Renal pelvis (tissue), 4 donors: ENCODE results near the gene ADRM1. TPM values are rescaled to one million over a fixed set of nuclear protein-coding genes. Genes with fewer than 3 reads are reported as not detected.

ENCODE experiments used
- DNase-seq: peaks from one replicate; pipeline ENCODE4 v3.0.0-alpha.2; 2013
- polyA plus RNA-seq, 3 donors: library from polyadenylated mRNA; unstranded; fragments of 120-200 nt; gene quantifications; one replicate each; pipeline ENCODE4 v1.2.1, GENCODE V29; 2013; ENCODE audit not compliant: insufficient read length in 3 of 3

The ADRM1 gene
- polyA plus RNA-seq, 3 donors = 54.1 to 72.3 (median 67.0) TPM

GRCh38 chr20:62309198-62309944 is 6.6 kb downstream of the ADRM1 start:
- DNase-seq = no peak

- DNase-seq = no peak
Observed at GRCh38 chr20:62309947-62310756, 7.4 kb downstream of the ADRM1 start.

GRCh38 chr20:62310757-62311121 is 7.9 kb downstream of the ADRM1 start:
- no peak for DNase-seq

GRCh38 chr20:62311150-62311549 is 8.4 kb downstream of the ADRM1 start:
- no peak for DNase-seq

GRCh38 chr20:62311832-62312661 is 9.2 kb downstream of the ADRM1 start:
- no peak for DNase-seq

GRCh38 chr20:62312662-62312977 is 9.8 kb downstream of the ADRM1 start:
- DNase-seq = no peak

- no peak for DNase-seq
Observed at GRCh38 chr20:62313021-62313420, 10.2 kb downstream of the ADRM1 start.

- DNase-seq = no peak
Observed at GRCh38 chr20:62313460-62314338, 10.9 kb downstream of the ADRM1 start.

GRCh38 chr20:62314339-62314638 is 11.5 kb downstream of the ADRM1 start:
- DNase-seq = no peak

- DNase-seq = no peak
Observed at GRCh38 chr20:62314711-62315302, 12.0 kb downstream of the ADRM1 start.

- no peak for DNase-seq
Observed at GRCh38 chr20:62315773-62316172, 13.0 kb downstream of the ADRM1 start.

- no peak for DNase-seq
Observed at GRCh38 chr20:62316331-62317166, 13.8 kb downstream of the ADRM1 start.

- DNase-seq = no peak
Observed at GRCh38 chr20:62317167-62317655, 14.4 kb downstream of the ADRM1 start.

GRCh38 chr20:62318400-62319345 is 15.9 kb downstream of the ADRM1 start:
- DNase-seq = no peak

- no peak for DNase-seq
Observed at GRCh38 chr20:62319346-62319909, 16.6 kb downstream of the ADRM1 start.

GRCh38 chr20:62320581-62321354 is 18.0 kb downstream of the ADRM1 start:
- no peak for DNase-seq

GRCh38 chr20:62321521-62321948 is 18.7 kb downstream of the ADRM1 start:
- no peak for DNase-seq

GRCh38 chr20:62321975-62322374 is 19.2 kb downstream of the ADRM1 start:
- DNase-seq = no peak
